Epithelial cell of alveolus of lung (primary cell): ENCODE results near the gene NADK. TPM values are rescaled to one million over a fixed set of nuclear protein-coding genes. Genes with fewer than 3 reads are reported as not detected.

Experiments used
- total RNA-seq: library from RNA; depleted of rRNA; stranded (reverse); fragments of >200 nt; gene quantifications from 2 replicates; pipeline ENCODE4 v1.2.1, GENCODE V29; 2015

Gene NADK
- total RNA-seq, result 38.8 and 45.2 TPM in 2 replicates

GRCh38 chr1:1777950-1778662, at the start of gene NADK:
Gene NADK, minus strand, starts transcription at chr1:1778470. Its CDS starts 13,064 bp downstream, at chr1:1765406.

GRCh38 chr1:1724035-1724864, 54.0 kb downstream of the NADK start, which contains the start of gene CDK11A:
Gene CDK11A, minus strand, starts transcription at chr1:1724357. Its CDS starts 1,539 bp downstream, at chr1:1722818.

Other genes with a start within 250 kb of the NADK start
- 4.4 and 10.3 TPM in 2 replicates for gene TMEM240, start 237.8 kb downstream of the NADK start, total RNA-seq
- 107 and 127 TPM in 2 replicates for gene SSU72, start 203.6 kb downstream of the NADK start, total RNA-seq
- gene FNDC10, start 178.3 kb downstream of the NADK start, total RNA-seq, result 5.6 and 6.3 TPM in 2 replicates
- gene MIB2, start 163.0 kb downstream of the NADK start, total RNA-seq, result 21.3 and 43.8 TPM in 2 replicates
- 9.3 and 90.0 TPM in 2 replicates for gene MMP23B, start 146.3 kb downstream of the NADK start, total RNA-seq
- 9.6 and 14.5 TPM in 2 replicates for gene CDK11B, start 119.5 kb downstream of the NADK start, total RNA-seq
- gene SLC35E2B, start 85.7 kb downstream of the NADK start, total RNA-seq, result 34.1 and 59.7 TPM in 2 replicates
- 5.2 and 17.6 TPM in 2 replicates for gene CDK11A, start 54.1 kb downstream of the NADK start, total RNA-seq
- 140 and 180 TPM in 2 replicates for gene GNB1, start 112.6 kb upstream of the NADK start, total RNA-seq
- not detected in 2 replicates for gene CALML6, start 136.8 kb upstream of the NADK start, total RNA-seq
- gene TMEM52, start 140.8 kb upstream of the NADK start, total RNA-seq, result 0.65 and 4.5 TPM in 2 replicates
- gene CFAP74, start 225.3 kb upstream of the NADK start, total RNA-seq, result not detected in 2 replicates
- not detected in 2 replicates for gene GABRD, start 240.9 kb upstream of the NADK start, total RNA-seq